WI38 (cell line): ENCODE measurements around the gene DNAAF5.

ENCODE experiments used
- H3K4me3 ChIP-seq: 2 replicates; pipeline ENCODE4 v1.5.1; 2011; ENCODE audit warnings: low read depth, mild to moderate bottlenecking, control low read depth, low read length
- TF ChIP-seq, protein P1 (sequence below): IDR thresholded peaks from 2 replicates; pipeline ENCODE4 v1.5.1; 2012; ENCODE audit warnings: low read depth, mild to moderate bottlenecking, control low read depth, low read length

The DNAAF5 gene

DNA sequence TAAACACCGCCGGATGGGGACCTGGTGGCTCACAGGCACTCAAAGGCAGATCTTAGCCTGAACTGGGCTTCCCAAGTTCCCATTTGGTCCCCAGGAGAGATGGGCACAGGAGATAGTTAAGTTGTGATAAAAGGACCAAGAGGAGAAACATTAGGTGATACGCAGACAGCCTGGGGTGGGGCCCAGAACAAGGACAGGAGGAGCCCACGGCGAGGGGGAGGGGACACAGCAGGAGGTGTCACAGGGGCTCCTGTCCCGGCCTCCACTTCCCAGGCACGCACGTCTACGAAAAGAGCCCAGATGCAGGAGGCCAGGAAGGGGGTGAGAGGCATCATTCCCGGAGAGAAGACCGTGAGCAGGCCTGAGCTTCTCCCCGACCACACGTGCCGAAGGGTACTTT lies 16.3 kb upstream of the DNAAF5 start:
- no peak overlapping the region for H3K4me3 ChIP-seq
- TF ChIP-seq, protein P1, sequence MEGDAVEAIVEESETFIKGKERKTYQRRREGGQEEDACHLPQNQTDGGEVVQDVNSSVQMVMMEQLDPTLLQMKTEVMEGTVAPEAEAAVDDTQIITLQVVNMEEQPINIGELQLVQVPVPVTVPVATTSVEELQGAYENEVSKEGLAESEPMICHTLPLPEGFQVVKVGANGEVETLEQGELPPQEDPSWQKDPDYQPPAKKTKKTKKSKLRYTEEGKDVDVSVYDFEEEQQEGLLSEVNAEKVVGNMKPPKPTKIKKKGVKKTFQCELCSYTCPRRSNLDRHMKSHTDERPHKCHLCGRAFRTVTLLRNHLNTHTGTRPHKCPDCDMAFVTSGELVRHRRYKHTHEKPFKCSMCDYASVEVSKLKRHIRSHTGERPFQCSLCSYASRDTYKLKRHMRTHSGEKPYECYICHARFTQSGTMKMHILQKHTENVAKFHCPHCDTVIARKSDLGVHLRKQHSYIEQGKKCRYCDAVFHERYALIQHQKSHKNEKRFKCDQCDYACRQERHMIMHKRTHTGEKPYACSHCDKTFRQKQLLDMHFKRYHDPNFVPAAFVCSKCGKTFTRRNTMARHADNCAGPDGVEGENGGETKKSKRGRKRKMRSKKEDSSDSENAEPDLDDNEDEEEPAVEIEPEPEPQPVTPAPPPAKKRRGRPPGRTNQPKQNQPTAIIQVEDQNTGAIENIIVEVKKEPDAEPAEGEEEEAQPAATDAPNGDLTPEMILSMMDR = no peak

- no peak overlapping the region for H3K4me3 ChIP-seq
- TF ChIP-seq, protein P1 = no peak
These were observed 15.2 kb upstream of the DNAAF5 start for GRCh38 chr7:711093-711921.

- TF ChIP-seq, protein P1 = no peak
- H3K4me3 ChIP-seq = no peak overlapping the region
These were observed 14.5 kb upstream of the DNAAF5 start for GRCh38 chr7:711922-712380.

GRCh38 chr7:712381-713138 lies 13.9 kb upstream of the DNAAF5 start:
- H3K4me3 ChIP-seq = no peak overlapping the region
- TF ChIP-seq, protein P1 = no peak

- no peak overlapping the region for H3K4me3 ChIP-seq
- TF ChIP-seq, protein P1 = no peak
These were observed 13.4 kb upstream of the DNAAF5 start for GRCh38 chr7:713139-713457.

DNA sequence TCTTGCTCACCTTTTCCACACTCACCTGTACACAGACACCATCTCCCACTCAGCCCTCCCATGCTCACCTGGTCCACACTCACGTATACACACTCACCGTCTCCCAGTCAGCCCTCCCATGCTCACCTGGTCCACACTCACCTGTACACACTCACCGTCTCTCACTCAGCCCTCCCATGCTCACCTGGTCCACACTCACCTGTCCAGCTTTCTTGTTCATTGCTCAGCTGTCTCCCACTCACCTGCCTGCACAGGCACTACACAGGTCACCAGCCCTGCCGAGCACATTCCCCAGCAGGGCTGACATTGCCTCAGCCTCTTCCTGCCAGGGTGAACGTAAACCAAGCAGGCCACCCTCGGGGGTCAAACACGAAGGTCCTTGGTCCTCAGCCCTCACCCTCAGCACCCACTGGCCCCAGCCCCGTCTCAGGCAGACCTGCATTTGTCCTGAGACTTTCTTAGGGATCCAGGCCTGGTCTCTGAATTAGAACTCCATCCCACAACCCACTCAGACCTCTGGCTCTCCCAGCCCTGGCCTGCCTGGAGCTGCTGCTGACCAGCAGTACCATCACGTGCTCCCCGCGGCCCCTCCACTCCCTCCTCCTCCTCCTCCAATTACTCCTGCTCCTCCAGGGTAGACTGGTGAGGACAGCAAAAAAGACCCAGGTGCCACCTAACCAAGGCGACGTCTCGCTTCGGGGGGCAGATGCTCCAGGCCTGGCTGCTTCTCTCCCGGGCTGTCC lies 12.8 kb upstream of the DNAAF5 start:
- TF ChIP-seq, protein P1 = no peak
- H3K4me3 ChIP-seq = no peak overlapping the region
